NT2/D1 (cell line): ENCODE data around the gene ZNG1C.
"Not testable (repeated sequence)": the region's sequence is repeated elsewhere in the genome, so short reads cannot be mapped to it uniquely, and the experiment has no call there.

Experiments
- SUZ12 ChIP-seq: IDR thresholded peaks from 2 replicates; pipeline ENCODE4 v1.6.1; 2011; ENCODE audit not compliant: insufficient read length, insufficient read depth; ENCODE audit errors: extremely low read depth
- YY1 ChIP-seq: IDR thresholded peaks from 2 replicates; pipeline ENCODE4 v1.6.1; 2011; ENCODE audit not compliant: insufficient read length, insufficient read depth
- ZNF274 ChIP-seq: IDR thresholded peaks from 2 replicates; pipeline ENCODE4 v1.6.1; 2011; ENCODE audit warnings: mild to moderate bottlenecking, low read depth, low read length

- not testable (repeated sequence) for TF ChIP-seq YY1, ZNF274, SUZ12
Observed at GRCh38 chr9:68330531-68331173, 88.9 kb downstream of the ZNG1C start.
